Pancreas (tissue), 10 donors: ENCODE measurements around the gene LST1. TPM values are rescaled to one million over a fixed set of nuclear protein-coding genes. Genes with fewer than 3 reads are reported as not detected.

Experiments
- ATAC-seq, 4 donors: fragments of 200-7000 bp; cut with Tn5 transposase; one replicate each; pipeline versions ENCODE4 v1.8.0 to v1.9.1; 2020; ENCODE audit warnings: mild to moderate bottlenecking in 4 of 4, moderate library complexity in 4 of 4
- DNase-seq, 6 donors: peaks; one replicate each; pipeline ENCODE4 v3.0.0-alpha.2; 2020
- FAIRE-seq: peaks from 2 replicates; lab custom pipeline; 2012; peaks lifted over from hg19 to GRCh38; lab: Jason Lieb, UNC
- H3K27ac ChIP-seq, 4 donors: fragments of 200-600 bp; sonication (generic); 1 replicate in 3 of 4; 2 replicates in 1 of 4; pipeline versions ENCODE4 v1.5.0 to v1.8.0; 2020
- H3K27me3 ChIP-seq, 4 donors: fragments of 200-600 bp; one replicate each; pipeline ENCODE4 v1.8.0; 2021
- H3K36me3 ChIP-seq, 3 donors: fragments of 200-600 bp; sonication (generic) in 1 of 3; one replicate each; pipeline versions ENCODE4 v1.5.0 to v1.8.0; 2020 to 2021
- H3K4me1 ChIP-seq, 3 donors: fragments of 200-600 bp; one replicate each; pipeline ENCODE4 v1.8.0; 2021
- H3K4me3 ChIP-seq, 4 donors: fragments of 200-600 bp; sonication (generic) in 2 of 4; one replicate each; pipeline versions ENCODE4 v1.5.0 to v1.8.0; 2020 to 2021
- H3K9me3 ChIP-seq, 4 donors: fragments of 200-600 bp; one replicate each; pipeline ENCODE4 v1.8.0; 2021
- WGBS, 2 donors: extraction: QIAGEN DNeasy Blood & Tissue Kit; methylation state at CpG; one replicate each; pipeline ENCODE4 v1.1.7; 2013; 5-methylcytosine and 5-hydroxymethylcytosine counted together
- intact Hi-C, 3 donors: fragments of 100-400 bp; cut with DNase I; formaldehyde crosslinking; loops; one replicate each; pipeline versions ENCODE4 v1.11.1 to v1.14.2; 2022
- polyA plus RNA-seq, 2 donors: library from polyadenylated mRNA; stranded (reverse); fragments of 200-250 nt; gene quantifications; one replicate each; pipeline ENCODE4 v1.2.3, GENCODE V29; 2013
- total RNA-seq, 6 donors: library from RNA; stranded (reverse); fragmentation: NEBNext Ultra II Directional in 4 of 6; extraction: Animal tissue kit (Norgen Biotek cat#: 25700) in 4 of 6; gene quantifications; one replicate each; pipeline versions ENCODE4 v1.2.1 to v1.2.4, GENCODE V29; 2021 to 2023
- TF ChIP-seq, protein P1 (sequence below), 4 donors: fragments of 200-600 bp; sonication (generic) in 3 of 4; IDR thresholded peaks; one replicate each; pipeline versions ENCODE4 v1.5.0 to v1.8.0; 2021; ENCODE audit warnings: antibody characterized with exemption in 4 of 4
- donor health status: healthy with polysubstance abuse.
- donor health status: DM: no; HTN: no; CAD: no; lungs with moderate emphysema.
- donor health status: DM: no; HTN: no; CAD: no.
- donor health status: control.
- donor health status: control.
- donor health status: Bipolar disorder and iron deficiency.
- donor health status: DM: yes; HTN: yes; CAD: no.
- donor health status: DM: no; HTN: no; CAD: no.
- donor health status: DM: no; HTN: no; CAD: no.
- donor health status: DM: yes; HTN: yes; CAD: no.

LST1 gene
- total and polyA plus RNA-seq, 8 donors = 0.56 to 12.9 (median 4.7) TPM

DNA sequence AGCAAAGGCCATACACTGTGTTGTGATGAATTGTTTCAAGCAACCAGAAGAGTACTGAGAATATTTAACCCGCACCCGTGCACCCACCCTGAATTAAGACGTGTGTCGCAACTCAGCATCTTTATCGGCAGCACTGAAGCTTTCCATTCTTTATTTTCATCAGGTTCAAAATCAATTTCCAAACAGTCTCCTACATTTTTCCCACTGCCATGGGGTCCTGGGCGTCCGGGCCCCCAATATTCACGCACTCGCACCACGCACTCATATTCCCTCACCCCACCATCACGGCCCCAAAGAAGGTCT is 5.7 kb upstream of the LST1 start:
- no peaks in the 10 kb centered on the region for H3K9me3 ChIP-seq
- peak overlapping the region in 1 of 4 donors; percentile 69 for H3K27ac ChIP-seq
- TF ChIP-seq, protein P1, sequence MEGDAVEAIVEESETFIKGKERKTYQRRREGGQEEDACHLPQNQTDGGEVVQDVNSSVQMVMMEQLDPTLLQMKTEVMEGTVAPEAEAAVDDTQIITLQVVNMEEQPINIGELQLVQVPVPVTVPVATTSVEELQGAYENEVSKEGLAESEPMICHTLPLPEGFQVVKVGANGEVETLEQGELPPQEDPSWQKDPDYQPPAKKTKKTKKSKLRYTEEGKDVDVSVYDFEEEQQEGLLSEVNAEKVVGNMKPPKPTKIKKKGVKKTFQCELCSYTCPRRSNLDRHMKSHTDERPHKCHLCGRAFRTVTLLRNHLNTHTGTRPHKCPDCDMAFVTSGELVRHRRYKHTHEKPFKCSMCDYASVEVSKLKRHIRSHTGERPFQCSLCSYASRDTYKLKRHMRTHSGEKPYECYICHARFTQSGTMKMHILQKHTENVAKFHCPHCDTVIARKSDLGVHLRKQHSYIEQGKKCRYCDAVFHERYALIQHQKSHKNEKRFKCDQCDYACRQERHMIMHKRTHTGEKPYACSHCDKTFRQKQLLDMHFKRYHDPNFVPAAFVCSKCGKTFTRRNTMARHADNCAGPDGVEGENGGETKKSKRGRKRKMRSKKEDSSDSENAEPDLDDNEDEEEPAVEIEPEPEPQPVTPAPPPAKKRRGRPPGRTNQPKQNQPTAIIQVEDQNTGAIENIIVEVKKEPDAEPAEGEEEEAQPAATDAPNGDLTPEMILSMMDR (IDR thresholded peaks at IDR 0.05) = no peak
- H3K36me3 ChIP-seq = no peaks in the 10 kb centered on the region
- DNase-seq (no peak), ATAC-seq (no peak), FAIRE-seq (no peak)
- H3K4me3 ChIP-seq = peak overlapping the region; percentile 41 to 80 (median 74)
- no peaks in the 10 kb centered on the region for H3K27me3 ChIP-seq
- WGBS, 2 donors = 32 to 37% methylated on average over 11 of the region's 11 CpGs
- H3K4me1 ChIP-seq = peaks cover 0 to 14% (median 12%) of the 10 kb centered on the region in 3 donors
- intact Hi-C loops = no loop called here

- peak overlapping the region; percentile 41 to 80 (median 74) for H3K4me3 ChIP-seq
- no peaks in the 10 kb centered on the region for H3K27me3 ChIP-seq
- TF ChIP-seq, protein P1 (IDR thresholded peaks at IDR 0.05) = peak; percentile 94 to 99 (median 98)
- DNase-seq (peak; percentile 81 to 97 (median 87)), ATAC-seq (peak; percentile 95 to 98 (median 96)), FAIRE-seq (no peak)
- WGBS, 2 donors = 0% methylated on average over 59 to 62 of the region's 62 CpGs
- peak overlapping the region in 2 of 4 donors; percentile 49 to 69 for H3K27ac ChIP-seq
- intact Hi-C loops = no loop called here
- H3K9me3 ChIP-seq = no peaks in the 10 kb centered on the region
- H3K36me3 ChIP-seq = no peaks in the 10 kb centered on the region
- H3K4me1 ChIP-seq = peaks cover 0 to 14% (median 12%) of the 10 kb centered on the region in 3 donors
Observed at GRCh38 chr6:31580807-31581433, 5.2 kb upstream of the LST1 start.

DNA sequence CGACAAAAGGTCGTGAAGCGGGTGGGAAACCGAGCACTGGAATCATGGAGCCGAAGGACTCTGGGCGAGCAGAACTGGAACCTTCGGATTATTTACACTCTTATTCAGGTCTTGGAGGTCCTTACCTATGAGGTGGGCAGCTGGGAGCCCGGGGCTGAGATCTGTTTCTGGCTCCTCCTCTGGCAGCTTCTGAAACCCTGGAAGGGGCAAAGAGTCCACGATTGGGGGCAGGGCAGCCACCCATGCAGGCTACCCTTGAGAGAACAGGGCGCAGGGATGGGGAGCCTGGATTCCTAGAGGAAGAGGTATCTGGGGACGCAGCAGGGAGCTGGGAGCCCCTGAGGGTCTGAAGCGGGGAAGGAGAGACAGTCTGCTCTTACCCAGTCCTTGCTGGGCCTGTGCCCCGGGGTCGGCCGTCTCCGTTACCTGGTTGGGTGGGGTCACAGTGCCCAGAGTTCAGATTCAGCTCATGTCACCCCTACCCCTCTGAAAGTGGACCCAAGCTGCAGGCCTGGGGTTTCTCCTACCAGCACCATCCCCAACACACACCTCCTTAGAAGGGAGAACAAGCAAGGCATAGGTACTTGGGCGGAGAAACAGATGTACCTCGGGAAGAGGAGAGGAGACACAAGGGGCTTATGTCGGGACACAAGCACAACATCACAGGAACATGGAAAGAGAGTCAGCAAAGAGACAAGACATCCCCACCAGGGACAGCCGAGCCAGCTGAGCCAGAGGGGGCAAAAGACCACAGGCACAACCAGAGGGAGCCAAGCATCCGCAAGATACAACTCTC is 4.4 kb upstream of the LST1 start:
- WGBS, 2 donors = 23 to 27% methylated on average over 21 of the region's 21 CpGs
- Histone ChIP-seq H3K4me1 (peaks cover 0 to 14% (median 12%) of the 10 kb centered on the region in 3 donors), H3K4me3 (peak overlapping the region; percentile 41 to 80 (median 74)), H3K27ac (peak overlapping the region in 2 of 4 donors; percentile 49 to 69), H3K9me3 (no peaks in the 10 kb centered on the region), H3K36me3 (no peaks in the 10 kb centered on the region), H3K27me3 (no peaks in the 10 kb centered on the region)
- intact Hi-C loops = no loop called here
- ATAC-seq (peak; percentile 6 to 46 (median 31)), FAIRE-seq (no peak), DNase-seq (peak in 1 of 6 donors; percentile 64)
- TF ChIP-seq, protein P1 (IDR thresholded peaks at IDR 0.05) = no peak

DNA sequence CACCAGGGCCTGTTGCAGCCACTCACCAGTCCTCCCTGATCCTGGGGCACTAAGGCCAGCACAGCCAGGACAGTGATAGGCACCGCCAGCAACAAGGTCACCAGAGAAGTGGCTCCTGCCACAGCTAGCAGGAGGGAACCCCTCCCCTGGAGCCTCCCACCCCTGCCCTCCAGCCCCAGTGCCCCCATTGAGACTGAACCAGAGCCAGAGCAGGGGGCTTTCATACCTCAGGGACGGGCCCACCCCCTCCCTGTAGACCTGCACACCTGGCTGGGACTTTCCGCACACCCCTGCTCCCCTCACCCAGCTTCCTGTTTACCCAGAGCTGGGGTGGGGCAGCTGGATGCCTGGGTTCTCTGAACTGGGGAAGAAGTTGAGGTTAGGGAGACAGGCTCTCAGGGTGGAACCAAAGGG is 3.8 kb upstream of the LST1 start, which contains the start of gene LTB:
Gene LTB (minus strand): TSS at position 195 of the 414 bp plus-strand sequence. CDS start 7 bp downstream, at position 188.
- Histone ChIP-seq H3K36me3 (no peaks in the 10 kb centered on the region), H3K4me3 (peak within 1 kb of the TSS; percentile 41 to 80 (median 74)), H3K9me3 (no peaks in the 10 kb centered on the region), H3K27me3 (no peaks in the 10 kb centered on the region), H3K4me1 (peaks cover 0 to 14% (median 12%) of the 10 kb centered on the region in 3 donors), H3K27ac (peak within 1 kb of the TSS in 2 of 4 donors; percentile 49 to 69)
- whole genome bisulfite sequencing, 2 donors = 66 to 67% methylated on average over 2 to 3 of the region's 3 CpGs
- TF ChIP-seq, protein P1 (IDR thresholded peaks at IDR 0.05) = no peak
- FAIRE-seq (no peak), ATAC-seq (no peak), DNase-seq (peak in 1 of 6 donors; percentile 59)
- intact Hi-C loops = no loop called here
